ENCODE data around the gene CD99L2. TPM values are rescaled to one million over a fixed set of nuclear protein-coding genes. Genes with fewer than 3 reads are reported as not detected.

The CD99L2 gene
- total and polyA plus RNA-seq, 4 donors = 22.3 to 39.6 (median 23.8) TPM

DNA sequence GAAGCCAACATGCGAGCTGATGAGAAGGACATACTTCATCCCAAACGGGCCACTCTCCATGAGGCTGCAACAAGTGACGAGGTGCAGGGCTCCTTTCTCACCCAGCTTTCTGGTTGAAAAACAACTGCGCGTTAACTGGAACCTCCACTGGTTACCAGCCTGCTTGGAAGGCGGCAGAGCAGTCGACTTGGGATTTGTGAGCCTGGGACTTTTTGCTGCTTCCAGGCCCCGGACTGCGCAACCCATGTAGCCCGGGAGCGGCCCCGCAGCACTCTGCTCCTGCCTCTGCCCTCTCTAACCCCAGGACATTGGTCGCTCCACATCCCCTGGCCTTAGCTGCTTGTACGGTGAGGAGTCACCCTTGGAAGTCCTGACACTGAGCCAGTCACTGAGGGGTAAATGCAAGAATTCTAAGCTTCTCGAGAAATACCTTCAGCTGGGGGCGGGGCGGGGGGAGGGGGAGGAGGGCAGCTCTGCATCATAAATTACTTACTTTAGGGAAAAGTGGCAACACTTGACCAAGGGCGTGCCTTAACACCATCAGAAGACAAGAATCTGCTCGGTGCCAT is 132.6 kb downstream of the CD99L2 start:
- H3K9ac ChIP-seq (ENCODE audit: insufficient read depth in 1 of 2, low read length in 2 of 2) = no peak overlapping the region
- H3K27me3 ChIP-seq (ENCODE audit: control insufficient read depth in 3 of 3, insufficient read depth in 3 of 3, low read length in 2 of 3) = no peaks in the 10 kb centered on the region
- 82 to 93% methylated on average over 19 of the region's 19 CpGs for WGBS, 2 donors

GRCh38 chrX:150765237-150765636 is 133.2 kb downstream of the CD99L2 start:
- Histone ChIP-seq H3K27me3 (ENCODE audit: control insufficient read depth in 3 of 3, insufficient read depth in 3 of 3, low read length in 2 of 3) (no peaks in the 10 kb centered on the region), H3K27ac (ENCODE audit: low read depth in 1 of 2, low read length in 1 of 2) (no peak overlapping the region), H3K36me3 (ENCODE audit: control insufficient read depth in 4 of 4, insufficient read depth in 4 of 4, low read length in 4 of 4) (peaks cover 0 to 6% (median 2%) of the 10 kb centered on the region in 4 donors), H3K9me3 (ENCODE audit: control insufficient read depth in 4 of 4, insufficient read depth in 3 of 4, low read length in 3 of 4) (no peaks in the 10 kb centered on the region), H3K4me3 (no peak overlapping the region), H3K4me1 (ENCODE audit: control insufficient read depth in 5 of 5, insufficient read depth in 5 of 5, low read length in 5 of 5) (peaks cover 0 to 7% (median 0%) of the 10 kb centered on the region in 5 donors), H3K9ac (ENCODE audit: insufficient read depth in 1 of 2, low read length in 2 of 2) (no peak overlapping the region)
- ATAC-seq (ENCODE audit: insufficient read depth, low FRiP score) (no peak), DNase-seq (no peak)
- no peak for TF ChIP-seq CTCF (IDR thresholded peaks at IDR 0.05; ENCODE audit: control extremely low read depth, extremely low read depth)
- 80 to 94% methylated on average over 9 of the region's 9 CpGs for WGBS, 2 donors

More for the DNA sequence above, 132.6 kb downstream of the CD99L2 start:
- H3K4me1 ChIP-seq (ENCODE audit: control insufficient read depth in 5 of 5, insufficient read depth in 5 of 5, low read length in 5 of 5) = peaks cover 0 to 7% (median 0%) of the 10 kb centered on the region in 5 donors
- peaks cover 0 to 6% (median 2%) of the 10 kb centered on the region in 4 donors for H3K36me3 ChIP-seq (ENCODE audit: control insufficient read depth in 4 of 4, insufficient read depth in 4 of 4, low read length in 4 of 4)
- H3K27ac ChIP-seq (ENCODE audit: low read depth in 1 of 2, low read length in 1 of 2) = no peak overlapping the region
- ATAC-seq (ENCODE audit: insufficient read depth, low FRiP score) (no peak), DNase-seq (no peak)
- no peak overlapping the region for H3K4me3 ChIP-seq
- no peak for TF ChIP-seq CTCF (IDR thresholded peaks at IDR 0.05; ENCODE audit: control extremely low read depth, extremely low read depth)
- no peaks in the 10 kb centered on the region for H3K9me3 ChIP-seq (ENCODE audit: control insufficient read depth in 4 of 4, insufficient read depth in 3 of 4, low read length in 3 of 4)

- no peak for TF ChIP-seq CTCF (IDR thresholded peaks at IDR 0.05; ENCODE audit: control extremely low read depth, extremely low read depth)
- H3K9me3 ChIP-seq (ENCODE audit: control insufficient read depth in 4 of 4, insufficient read depth in 3 of 4, low read length in 3 of 4) = no peaks in the 10 kb centered on the region
Observed at GRCh38 chrX:150763810-150764209, 134.7 kb downstream of the CD99L2 start.

More at GRCh38 chrX:150763810-150764209, 134.7 kb downstream of the CD99L2 start:
- H3K27me3 ChIP-seq (ENCODE audit: control insufficient read depth in 3 of 3, insufficient read depth in 3 of 3, low read length in 2 of 3) = no peaks in the 10 kb centered on the region
- no peak for DNase-seq
- H3K4me1 ChIP-seq (ENCODE audit: control insufficient read depth in 5 of 5, insufficient read depth in 5 of 5, low read length in 5 of 5) = peaks cover 0 to 7% (median 0%) of the 10 kb centered on the region in 5 donors
- H3K9ac ChIP-seq (ENCODE audit: insufficient read depth in 1 of 2, low read length in 2 of 2) = no peak overlapping the region
- H3K4me3 ChIP-seq = no peak overlapping the region
- WGBS, 2 donors = 77 to 91% methylated on average over 9 of the region's 9 CpGs
- H3K36me3 ChIP-seq (ENCODE audit: control insufficient read depth in 4 of 4, insufficient read depth in 4 of 4, low read length in 4 of 4) = peaks cover 0 to 5% (median 2%) of the 10 kb centered on the region in 4 donors
- no peak for ATAC-seq (ENCODE audit: insufficient read depth, low FRiP score)
- H3K27ac ChIP-seq (ENCODE audit: low read depth in 1 of 2, low read length in 1 of 2) = no peak overlapping the region

Data from lung (tissue), 12 donors.